ENCODE data around the gene SWT1. TPM values are rescaled to one million over a fixed set of nuclear protein-coding genes. Genes with fewer than 3 reads are reported as not detected.

The SWT1 gene
- total and polyA plus RNA-seq, 2 of the 13 experiments (the other 11 are each of a cell fraction or from before 2014, with no cell fraction given), result 1.7 to 2.5 TPM

DNA sequence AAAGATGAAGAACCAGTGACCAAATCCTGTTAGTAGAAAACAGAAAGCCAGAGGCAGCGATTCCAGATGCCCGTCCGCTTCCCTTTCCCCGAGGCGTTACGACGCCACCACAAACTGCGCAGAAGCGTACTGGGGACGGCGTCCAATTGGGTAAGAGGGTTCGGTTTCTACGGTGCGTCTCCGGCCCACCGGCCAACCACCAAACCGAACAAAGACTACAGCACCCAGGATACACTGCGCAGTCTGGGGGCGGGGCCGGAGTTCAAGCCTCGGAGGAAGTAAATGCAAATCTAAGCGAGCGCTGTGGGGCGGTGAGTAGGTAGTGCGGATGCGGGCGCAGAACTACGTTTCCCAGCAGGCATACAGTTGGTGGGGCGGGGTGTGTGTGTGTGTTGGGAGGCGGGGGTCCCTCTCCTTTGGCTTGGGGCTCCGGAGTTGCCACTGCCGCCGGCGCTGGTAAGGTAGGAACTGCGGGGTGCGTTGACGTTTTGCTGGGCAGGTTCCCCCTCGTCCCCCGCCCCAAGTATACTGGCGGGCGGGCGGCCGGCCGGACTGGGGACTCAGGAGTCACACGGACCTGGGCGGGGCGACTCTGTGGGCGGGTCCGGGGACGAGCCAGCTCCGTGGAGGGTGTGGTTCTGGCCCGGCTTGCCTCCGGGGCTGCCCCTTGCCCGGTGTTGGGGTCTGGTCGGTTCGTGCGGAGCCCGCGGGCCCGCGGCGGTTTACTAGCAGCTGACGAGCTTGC is at the start of gene SWT1, which contains the start of gene TRMT1L (continued):
- TF ChIP-seq, protein P1, sequence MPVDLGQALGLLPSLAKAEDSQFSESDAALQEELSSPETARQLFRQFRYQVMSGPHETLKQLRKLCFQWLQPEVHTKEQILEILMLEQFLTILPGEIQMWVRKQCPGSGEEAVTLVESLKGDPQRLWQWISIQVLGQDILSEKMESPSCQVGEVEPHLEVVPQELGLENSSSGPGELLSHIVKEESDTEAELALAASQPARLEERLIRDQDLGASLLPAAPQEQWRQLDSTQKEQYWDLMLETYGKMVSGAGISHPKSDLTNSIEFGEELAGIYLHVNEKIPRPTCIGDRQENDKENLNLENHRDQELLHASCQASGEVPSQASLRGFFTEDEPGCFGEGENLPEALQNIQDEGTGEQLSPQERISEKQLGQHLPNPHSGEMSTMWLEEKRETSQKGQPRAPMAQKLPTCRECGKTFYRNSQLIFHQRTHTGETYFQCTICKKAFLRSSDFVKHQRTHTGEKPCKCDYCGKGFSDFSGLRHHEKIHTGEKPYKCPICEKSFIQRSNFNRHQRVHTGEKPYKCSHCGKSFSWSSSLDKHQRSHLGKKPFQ (CRISPR knock-in tag; IDR thresholded peaks at IDR 0.05; ENCODE audit: insufficient replicate concordance), result peak; percentile 19
- TF ChIP-seq NCOR1 (IDR thresholded peaks at IDR 0.05; ENCODE audit: borderline replicate concordance, low read length) (no peak), SNAPC2 (CRISPR knock-in tag; IDR thresholded peaks at IDR 0.05) (no peak), SMC3 (IDR thresholded peaks at IDR 0.05; ENCODE audit: low read length) (no peak), ZNF326 (CRISPR knock-in tag; IDR thresholded peaks at IDR 0.05; ENCODE audit: borderline replicate concordance) (no peak), ZSCAN29 (CRISPR knock-in tag; conservative IDR thresholded peaks at IDR 0.05) (0 out of 2 replicates have a peak, but pooled peaks have one; percentile 17), TARDBP (CRISPR knock-in tag; IDR thresholded peaks at IDR 0.05) (peak; percentile 85), ZNF891 (CRISPR knock-in tag; IDR thresholded peaks at IDR 0.05) (no peak), KDM2A (CRISPR knock-in tag; IDR thresholded peaks at IDR 0.05; ENCODE audit: borderline replicate concordance, low read depth) (peak; percentile 54), CBX1 (IDR thresholded peaks at IDR 0.05; ENCODE audit: low read depth) (no peak), ZNF788 (CRISPR knock-in tag; IDR thresholded peaks at IDR 0.05; ENCODE audit: borderline replicate concordance) (0 out of 2 replicates have a peak, but pooled peaks have one; percentile 13)
- TF ChIP-seq, protein P2, sequence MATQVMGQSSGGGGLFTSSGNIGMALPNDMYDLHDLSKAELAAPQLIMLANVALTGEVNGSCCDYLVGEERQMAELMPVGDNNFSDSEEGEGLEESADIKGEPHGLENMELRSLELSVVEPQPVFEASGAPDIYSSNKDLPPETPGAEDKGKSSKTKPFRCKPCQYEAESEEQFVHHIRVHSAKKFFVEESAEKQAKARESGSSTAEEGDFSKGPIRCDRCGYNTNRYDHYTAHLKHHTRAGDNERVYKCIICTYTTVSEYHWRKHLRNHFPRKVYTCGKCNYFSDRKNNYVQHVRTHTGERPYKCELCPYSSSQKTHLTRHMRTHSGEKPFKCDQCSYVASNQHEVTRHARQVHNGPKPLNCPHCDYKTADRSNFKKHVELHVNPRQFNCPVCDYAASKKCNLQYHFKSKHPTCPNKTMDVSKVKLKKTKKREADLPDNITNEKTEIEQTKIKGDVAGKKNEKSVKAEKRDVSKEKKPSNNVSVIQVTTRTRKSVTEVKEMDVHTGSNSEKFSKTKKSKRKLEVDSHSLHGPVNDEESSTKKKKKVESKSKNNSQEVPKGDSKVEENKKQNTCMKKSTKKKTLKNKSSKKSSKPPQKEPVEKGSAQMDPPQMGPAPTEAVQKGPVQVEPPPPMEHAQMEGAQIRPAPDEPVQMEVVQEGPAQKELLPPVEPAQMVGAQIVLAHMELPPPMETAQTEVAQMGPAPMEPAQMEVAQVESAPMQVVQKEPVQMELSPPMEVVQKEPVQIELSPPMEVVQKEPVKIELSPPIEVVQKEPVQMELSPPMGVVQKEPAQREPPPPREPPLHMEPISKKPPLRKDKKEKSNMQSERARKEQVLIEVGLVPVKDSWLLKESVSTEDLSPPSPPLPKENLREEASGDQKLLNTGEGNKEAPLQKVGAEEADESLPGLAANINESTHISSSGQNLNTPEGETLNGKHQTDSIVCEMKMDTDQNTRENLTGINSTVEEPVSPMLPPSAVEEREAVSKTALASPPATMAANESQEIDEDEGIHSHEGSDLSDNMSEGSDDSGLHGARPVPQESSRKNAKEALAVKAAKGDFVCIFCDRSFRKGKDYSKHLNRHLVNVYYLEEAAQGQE (IDR thresholded peaks at IDR 0.05; ENCODE audit: borderline replicate concordance in 1 of 2, low read depth in 1 of 2, low read length in 2 of 2), result peak in 1 of 2 experiments; percentile 29; a peak in 1 of 4 replicates
- TF ChIP-seq, protein P3, sequence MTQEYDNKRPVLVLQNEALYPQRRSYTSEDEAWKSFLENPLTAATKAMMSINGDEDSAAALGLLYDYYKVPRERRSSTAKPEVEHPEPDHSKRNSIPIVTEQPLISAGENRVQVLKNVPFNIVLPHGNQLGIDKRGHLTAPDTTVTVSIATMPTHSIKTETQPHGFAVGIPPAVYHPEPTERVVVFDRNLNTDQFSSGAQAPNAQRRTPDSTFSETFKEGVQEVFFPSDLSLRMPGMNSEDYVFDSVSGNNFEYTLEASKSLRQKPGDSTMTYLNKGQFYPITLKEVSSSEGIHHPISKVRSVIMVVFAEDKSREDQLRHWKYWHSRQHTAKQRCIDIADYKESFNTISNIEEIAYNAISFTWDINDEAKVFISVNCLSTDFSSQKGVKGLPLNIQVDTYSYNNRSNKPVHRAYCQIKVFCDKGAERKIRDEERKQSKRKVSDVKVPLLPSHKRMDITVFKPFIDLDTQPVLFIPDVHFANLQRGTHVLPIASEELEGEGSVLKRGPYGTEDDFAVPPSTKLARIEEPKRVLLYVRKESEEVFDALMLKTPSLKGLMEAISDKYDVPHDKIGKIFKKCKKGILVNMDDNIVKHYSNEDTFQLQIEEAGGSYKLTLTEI (CRISPR knock-in tag; conservative IDR thresholded peaks at IDR 0.05), result no peak
- TF ChIP-seq, protein P4, sequence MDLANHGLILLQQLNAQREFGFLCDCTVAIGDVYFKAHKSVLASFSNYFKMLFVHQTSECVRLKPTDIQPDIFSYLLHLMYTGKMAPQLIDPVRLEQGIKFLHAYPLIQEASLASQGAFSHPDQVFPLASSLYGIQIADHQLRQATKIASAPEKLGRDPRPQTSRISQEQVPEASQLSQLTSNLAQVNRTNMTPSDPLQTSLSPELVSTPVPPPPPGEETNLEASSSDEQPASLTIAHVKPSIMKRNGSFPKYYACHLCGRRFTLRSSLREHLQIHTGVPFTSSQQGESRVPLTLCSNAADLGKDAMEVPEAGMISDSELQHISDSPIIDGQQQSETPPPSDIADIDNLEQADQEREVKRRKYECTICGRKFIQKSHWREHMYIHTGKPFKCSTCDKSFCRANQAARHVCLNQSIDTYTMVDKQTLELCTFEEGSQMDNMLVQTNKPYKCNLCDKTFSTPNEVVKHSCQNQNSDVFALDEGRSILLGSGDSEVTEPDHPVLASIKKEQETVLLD (CRISPR knock-in tag; IDR thresholded peaks at IDR 0.05; ENCODE audit: low read depth), result 0 out of 2 replicates have a peak, but pooled peaks have one; percentile 47
- TF ChIP-seq, protein P5, sequence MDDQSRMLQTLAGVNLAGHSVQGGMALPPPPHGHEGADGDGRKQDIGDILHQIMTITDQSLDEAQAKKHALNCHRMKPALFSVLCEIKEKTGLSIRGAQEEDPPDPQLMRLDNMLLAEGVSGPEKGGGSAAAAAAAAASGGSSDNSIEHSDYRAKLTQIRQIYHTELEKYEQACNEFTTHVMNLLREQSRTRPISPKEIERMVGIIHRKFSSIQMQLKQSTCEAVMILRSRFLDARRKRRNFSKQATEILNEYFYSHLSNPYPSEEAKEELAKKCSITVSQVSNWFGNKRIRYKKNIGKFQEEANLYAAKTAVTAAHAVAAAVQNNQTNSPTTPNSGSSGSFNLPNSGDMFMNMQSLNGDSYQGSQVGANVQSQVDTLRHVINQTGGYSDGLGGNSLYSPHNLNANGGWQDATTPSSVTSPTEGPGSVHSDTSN (CRISPR knock-in tag; IDR thresholded peaks at IDR 0.05; ENCODE audit: borderline replicate concordance), result no peak

Data from HepG2 (cell line).